Stimulated activated CD4-positive, alpha-beta T cell treated with anti-CD3 and anti-CD28 coated beads, TNF-alpha, amount 100 ng/mL, for 24 hours (primary cell): ENCODE results near the gene TMEM181.
"Not testable (repeated sequence)": the region's sequence is repeated elsewhere in the genome, so short reads cannot be mapped to it uniquely, and the experiment has no call there.

Experiments used
- DNase-seq, 3 experiments: peaks; one replicate each; pipeline ENCODE4 v3.0.0-alpha.2; 2020; ENCODE audit warnings: low read depth in 3 of 3

TMEM181 gene

DNA sequence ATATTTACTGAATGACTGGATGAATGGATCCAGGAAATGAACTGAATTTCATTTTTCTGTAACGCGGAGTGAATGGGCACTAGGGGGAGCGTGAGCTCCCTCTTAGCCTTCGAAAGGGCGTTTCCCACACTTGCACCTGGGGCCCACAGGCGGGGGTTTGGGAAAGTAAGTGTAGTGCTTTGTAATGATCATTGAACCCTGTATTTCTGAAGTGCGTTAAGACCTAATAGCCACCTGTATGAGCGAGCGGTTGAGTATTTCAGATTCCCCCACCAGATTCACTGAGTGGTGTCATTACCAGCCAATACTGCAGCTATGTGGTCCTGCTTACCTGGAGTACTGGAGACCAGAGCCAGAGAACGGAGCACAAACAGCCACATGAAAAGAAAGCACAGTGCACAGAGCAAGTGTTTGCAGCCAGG is 100.5 kb downstream of the TMEM181 start:
- no peak for DNase-seq

DNA sequence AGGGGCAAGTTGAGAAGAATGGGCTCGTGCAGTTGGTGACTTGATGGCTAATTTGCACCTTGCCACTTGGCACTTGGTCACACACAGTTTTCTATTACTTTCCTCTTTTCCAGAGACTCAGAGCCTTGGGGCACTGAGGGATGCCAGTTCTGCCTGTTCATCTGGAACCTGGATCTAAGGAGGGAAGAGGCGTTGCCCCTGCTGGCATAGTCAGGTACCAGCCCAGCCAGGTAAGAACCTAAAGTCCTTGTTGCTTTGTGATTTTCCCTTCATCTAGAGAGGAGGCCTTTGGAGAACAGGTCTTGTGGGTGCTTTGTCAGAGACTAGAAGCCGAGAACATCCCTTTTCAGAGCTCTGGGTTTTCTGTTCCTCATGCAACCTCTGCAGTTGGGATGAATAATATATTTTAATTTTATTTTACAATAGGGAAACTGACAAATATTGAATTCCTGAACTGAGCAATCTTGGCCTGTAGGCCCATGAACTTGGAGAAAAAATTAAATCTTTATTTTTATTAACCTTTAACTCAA is 101.3 kb downstream of the TMEM181 start:
- DNase-seq = no peak

GRCh38 chr6:158662607-158662953 is 102.7 kb downstream of the TMEM181 start:
- no peak for DNase-seq

DNA sequence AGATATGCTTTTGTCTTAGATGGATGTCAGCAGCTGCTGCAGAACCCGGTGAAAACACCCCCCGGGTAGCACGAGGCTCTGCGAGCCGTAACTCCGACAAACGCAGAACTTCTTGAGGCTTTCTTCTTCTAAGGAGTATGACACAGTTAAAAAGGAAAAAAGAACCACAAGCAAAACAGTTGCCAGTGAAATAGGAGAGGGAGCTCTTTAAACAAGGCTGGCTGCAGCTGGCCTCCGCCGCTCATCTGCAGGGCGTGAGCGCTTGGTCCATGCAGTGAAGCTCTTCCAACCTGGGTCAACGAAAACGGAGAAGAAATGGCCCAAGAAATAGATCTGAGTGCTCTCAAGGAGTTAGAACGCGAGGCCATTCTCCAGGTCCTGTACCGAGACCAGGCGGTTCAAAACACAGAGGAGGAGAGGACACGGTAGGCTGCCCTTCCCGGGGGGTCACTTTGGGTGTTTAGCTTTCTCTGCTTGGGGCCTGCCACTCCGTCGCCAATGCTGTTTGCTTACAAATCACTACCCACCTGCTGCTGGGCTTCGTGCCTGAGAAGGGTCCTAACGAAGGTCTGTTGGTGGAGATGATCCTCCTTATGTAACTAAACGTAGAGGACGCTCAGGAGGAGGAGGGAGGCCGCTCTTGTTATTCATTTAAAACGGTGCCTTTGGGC is 103.2 kb downstream of the TMEM181 start:
- no peak for DNase-seq

- no peak for DNase-seq
These were observed 103.8 kb downstream of the TMEM181 start for GRCh38 chr6:158663625-158664165.

DNA sequence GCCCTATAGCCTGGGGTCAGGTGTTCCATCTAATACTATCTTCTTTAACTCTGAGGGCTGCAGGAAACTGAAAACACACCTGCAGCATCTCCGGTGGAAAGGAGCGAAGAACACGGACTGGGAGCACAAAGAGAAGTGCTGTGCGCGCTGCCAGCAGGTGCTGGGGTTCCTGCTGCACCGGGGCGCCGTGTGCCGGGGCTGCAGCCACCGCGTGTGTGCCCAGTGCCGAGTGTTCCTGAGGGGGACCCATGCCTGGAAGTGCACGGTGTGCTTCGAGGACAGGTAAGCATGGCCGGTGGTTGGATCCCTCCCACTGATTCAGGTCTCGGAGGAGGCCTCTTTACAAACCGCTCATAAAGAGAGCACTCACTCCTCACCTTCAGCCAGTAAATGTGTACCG is 105.4 kb downstream of the TMEM181 start:
- no peak for DNase-seq

GRCh38 chr6:158666628-158667359 is 106.9 kb downstream of the TMEM181 start:
- no peak for DNase-seq

DNA sequence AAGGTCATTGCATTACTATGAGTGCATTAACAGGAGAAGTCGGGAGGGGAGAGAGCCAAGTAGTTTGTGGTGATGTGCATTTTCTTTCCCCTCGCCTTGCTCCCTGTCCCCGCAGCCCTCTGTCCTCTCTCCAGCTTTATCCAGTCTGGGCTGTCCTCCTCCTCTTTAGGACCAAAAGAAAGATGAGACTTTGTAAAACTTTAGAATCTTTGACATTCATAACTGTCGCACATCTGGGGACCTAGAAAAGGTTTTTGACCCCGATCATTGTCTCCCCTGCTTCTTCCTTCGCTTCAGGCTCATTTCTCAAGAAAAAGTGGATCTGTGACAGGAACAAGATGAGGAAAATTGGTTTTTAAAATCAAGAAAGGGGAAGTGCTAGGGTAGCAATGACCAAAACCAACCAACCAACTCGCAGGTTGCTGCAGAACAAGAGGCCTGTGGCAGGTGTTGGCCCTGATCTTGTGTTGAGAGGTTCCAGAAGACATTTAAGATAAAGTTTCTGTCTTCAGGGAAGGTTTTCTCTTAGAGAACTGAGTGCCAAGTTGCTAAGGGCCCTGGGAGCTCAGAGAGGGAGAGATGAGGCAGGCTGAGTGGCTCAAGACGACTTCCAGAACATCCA is 107.6 kb downstream of the TMEM181 start:
- DNase-seq = no peak

GRCh38 chr6:158668707-158669103 is 108.8 kb downstream of the TMEM181 start:
- no peak for DNase-seq

- DNase-seq = no peak
These were observed 109.5 kb downstream of the TMEM181 start for GRCh38 chr6:158669145-158670035.

GRCh38 chr6:158672119-158672518 is 112.2 kb downstream of the TMEM181 start:
- DNase-seq = not testable (repeated sequence)

DNA sequence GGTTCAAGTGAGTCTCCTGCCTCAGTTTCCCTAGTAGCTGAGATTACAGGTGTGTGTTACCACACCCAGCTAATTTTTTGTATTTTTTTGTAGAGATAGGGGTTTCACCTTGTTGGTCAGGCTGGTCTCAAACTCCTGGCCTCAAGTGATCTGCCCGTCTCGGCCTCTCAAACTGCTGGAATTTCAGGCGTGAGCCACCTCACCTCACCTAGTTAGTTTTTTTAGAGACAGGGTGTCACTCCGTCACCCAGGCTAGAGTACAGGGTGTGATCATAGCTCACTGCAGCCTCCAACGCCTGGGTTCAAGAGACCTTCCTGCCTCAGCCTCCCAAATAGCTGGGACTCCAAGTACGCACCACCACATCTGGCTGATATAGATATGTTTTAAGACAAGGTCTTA is 112.8 kb downstream of the TMEM181 start:
- DNase-seq = no peak

DNA sequence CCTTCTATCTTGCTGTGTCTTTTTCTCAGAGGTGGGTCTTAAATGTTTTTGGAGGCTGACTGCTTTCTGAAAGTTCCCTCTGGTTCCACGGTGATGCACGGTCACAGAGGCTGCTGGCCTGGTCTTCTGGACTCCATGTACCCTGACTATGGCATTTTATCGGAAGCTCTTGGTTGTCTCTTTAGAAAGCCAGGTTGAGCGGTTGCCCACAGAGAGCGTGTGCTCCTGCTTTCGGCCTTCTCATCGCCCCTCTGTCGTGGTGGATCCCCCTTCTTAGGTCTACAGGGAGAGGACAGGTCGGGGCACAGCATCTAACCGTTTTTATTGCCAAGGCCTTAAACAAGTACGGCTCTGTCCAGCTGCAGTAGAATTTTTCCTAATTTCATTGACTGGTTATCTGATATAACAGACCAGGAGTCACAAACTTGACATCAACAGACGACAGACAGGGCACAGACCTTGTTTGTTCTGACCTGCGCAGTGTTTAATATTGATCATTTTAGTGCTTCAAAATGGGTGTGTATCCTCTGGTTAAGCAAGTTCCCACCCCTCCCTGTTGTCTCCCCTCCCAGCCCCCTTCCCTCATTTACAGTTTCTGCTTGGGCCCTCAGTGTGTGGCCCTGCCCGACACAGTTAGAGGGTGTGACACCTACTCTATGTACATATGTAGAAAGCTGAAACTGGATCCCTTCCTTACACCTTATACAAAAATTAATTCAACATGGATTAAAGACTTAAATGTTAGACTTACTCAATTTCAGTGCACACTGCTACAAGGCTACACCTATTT is 114.6 kb downstream of the TMEM181 start:
- DNase-seq = no peak

DNA sequence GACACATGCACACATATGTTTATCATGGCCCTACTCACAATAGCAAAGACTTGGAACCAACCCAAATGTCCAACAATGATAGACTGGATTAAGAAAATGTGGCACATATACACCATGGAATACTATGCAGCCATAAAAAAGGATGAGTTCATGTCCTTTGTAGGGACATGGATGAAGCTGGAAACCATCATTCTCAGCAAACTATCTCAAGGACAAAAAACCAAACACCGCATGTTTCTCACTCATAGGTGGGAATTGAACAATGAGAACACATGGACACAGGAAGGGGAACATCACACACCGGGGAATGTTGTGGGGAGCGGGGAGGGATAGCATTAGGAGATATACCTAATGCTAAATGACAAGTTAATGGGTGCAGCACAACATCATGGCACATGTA is 117.2 kb downstream of the TMEM181 start:
- not testable (repeated sequence) for DNase-seq

DNA sequence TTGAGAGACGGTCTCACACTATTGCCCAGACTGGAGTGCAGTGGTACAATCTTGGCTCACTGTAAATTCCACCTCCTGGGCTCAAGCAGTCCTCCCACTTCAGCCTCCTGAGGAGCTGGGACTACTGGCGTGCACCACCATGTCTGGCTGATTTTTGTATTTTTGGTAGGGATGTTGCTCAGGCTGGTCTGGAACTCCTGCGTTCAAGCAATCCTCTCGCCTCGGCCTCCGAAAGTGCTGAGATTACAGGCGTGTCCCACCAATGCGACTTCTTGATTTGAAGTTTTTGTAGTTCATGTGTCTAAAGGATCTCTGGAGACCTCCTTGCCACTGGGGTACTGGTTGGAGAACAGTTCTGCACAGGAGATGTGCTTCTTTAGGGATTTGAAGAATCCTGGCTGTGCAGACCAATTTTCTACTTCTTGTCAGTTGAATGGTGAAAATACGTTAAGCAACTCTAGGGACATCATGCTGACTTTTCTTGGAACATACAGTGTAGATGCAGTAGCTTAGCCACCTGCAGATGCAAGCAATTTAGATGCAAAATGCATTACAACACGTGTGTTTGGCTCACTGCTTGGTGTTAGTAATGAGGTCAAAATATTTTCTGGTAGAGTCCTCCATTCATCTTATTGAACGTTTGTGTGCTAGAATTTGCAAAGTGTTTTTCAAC is 118.2 kb downstream of the TMEM181 start:
- no peak for DNase-seq

- DNase-seq = no peak
These were observed 120.1 kb downstream of the TMEM181 start for GRCh38 chr6:158680015-158680414.

- no peak for DNase-seq
These were observed 120.6 kb downstream of the TMEM181 start for GRCh38 chr6:158680481-158680880.

DNA sequence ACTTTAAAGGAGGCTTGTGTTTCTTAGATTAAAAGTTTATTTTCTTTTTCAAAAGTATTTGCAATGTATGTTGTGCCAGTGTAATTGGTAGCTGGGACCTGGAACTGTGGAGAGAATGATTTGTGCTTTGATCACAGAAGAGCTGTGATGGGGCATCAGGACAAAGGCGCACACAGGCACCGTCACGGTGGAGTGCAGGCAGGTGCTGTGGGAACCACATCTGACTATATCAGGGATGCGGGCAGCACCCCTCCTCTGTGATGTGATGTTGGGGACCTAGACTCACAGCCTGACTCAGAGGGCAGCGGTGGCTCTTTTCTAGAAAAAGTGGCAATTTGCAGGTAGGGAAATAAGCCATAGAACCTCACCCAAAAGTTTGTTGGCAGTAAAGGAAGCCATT is 124.4 kb downstream of the TMEM181 start:
- no peak for DNase-seq

DNA sequence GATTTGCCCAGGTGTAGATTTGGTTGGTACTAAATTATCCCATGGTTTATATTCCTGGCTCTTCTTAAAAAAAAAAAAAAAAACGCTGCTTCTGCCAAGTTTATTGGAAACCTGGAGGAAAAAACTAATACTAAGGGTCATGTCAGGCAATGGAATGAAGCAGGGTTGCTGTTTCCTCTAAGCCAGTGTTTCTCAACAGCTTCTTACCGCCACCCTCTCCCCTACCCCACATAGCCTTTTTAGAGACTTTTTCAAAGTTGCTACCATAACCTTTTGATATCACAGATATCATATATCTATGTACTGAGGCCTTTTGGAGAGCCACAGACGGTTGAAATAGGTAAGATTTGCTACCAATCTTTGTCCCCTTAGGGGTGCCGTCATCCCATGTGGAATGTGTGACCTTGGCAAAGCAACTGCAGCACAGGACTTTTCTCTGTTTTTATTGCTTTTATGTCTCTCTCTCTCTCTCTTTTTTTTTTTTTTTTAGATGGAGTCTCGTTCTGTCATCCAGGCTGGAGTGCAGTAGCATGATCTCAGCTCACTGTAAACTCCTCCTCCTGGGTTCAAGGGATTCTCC is 124.9 kb downstream of the TMEM181 start:
- no peak for DNase-seq
